Lung (tissue), 12 donors: ENCODE results near the gene CDH13. TPM values are rescaled to one million over a fixed set of nuclear protein-coding genes. Genes with fewer than 3 reads are reported as not detected.

Experiments used
- ATAC-seq: fragments of 200-7000 bp; cut with Tn5 transposase; one replicate; pipeline ENCODE4 v1.9.1; 2020; ENCODE audit warnings: moderate number of reproducible peaks; ENCODE audit not compliant: insufficient read depth, low FRiP score
- DNase-seq, 3 donors: peaks; one replicate each; pipeline ENCODE4 v3.0.0-alpha.2; 2013 to 2017
- H3K27ac ChIP-seq, 2 donors: one replicate each; pipeline ENCODE4 v1.5.1; 2013; ENCODE audit warnings: mild to moderate bottlenecking in 2 of 2, moderate library complexity in 2 of 2, control low read depth in 1 of 2, inconsistent platforms in 1 of 2, low read depth in 1 of 2, low read length in 1 of 2
- H3K27me3 ChIP-seq, 3 donors: one replicate each; pipeline ENCODE4 v1.5.1; 2013; ENCODE audit warnings: low read length in 2 of 3; ENCODE audit not compliant: control insufficient read depth in 3 of 3, insufficient read depth in 3 of 3
- H3K36me3 ChIP-seq, 4 donors: one replicate each; pipeline ENCODE4 v1.5.1; 2013; ENCODE audit warnings: low read length in 4 of 4, mild to moderate bottlenecking in 1 of 4, moderate library complexity in 1 of 4; ENCODE audit not compliant: control insufficient read depth in 4 of 4, insufficient read depth in 4 of 4
- H3K4me1 ChIP-seq, 5 donors: one replicate each; pipeline ENCODE4 v1.5.1; 2013; ENCODE audit warnings: low read length in 5 of 5, mild to moderate bottlenecking in 2 of 5, moderate library complexity in 1 of 5; ENCODE audit not compliant: control insufficient read depth in 5 of 5, insufficient read depth in 5 of 5
- H3K4me3 ChIP-seq: one replicate; pipeline ENCODE4 v1.5.1; 2013; ENCODE audit warnings: mild to moderate bottlenecking, control low read depth, moderate library complexity
- H3K9ac ChIP-seq, 2 donors: one replicate each; pipeline ENCODE4 v1.5.1; 2013; ENCODE audit warnings: low read length in 2 of 2, control low read depth in 1 of 2; ENCODE audit not compliant: insufficient read depth in 1 of 2
- H3K9me3 ChIP-seq, 4 donors: one replicate each; pipeline ENCODE4 v1.5.1; 2013; ENCODE audit warnings: low read length in 3 of 4, mild to moderate bottlenecking in 1 of 4, moderate library complexity in 1 of 4; ENCODE audit not compliant: control insufficient read depth in 4 of 4, insufficient read depth in 3 of 4
- CTCF ChIP-seq: IDR thresholded peaks from 2 replicates; pipeline ENCODE4 v1.5.1; 2012; ENCODE audit warnings: mild to moderate bottlenecking; ENCODE audit errors: control extremely low read depth, extremely low read depth
- WGBS, 2 donors: extraction: QIAGEN DNeasy Blood & Tissue Kit; methylation state at CpG; one replicate each; pipeline ENCODE4 v1.1.7; 2013; 5-methylcytosine and 5-hydroxymethylcytosine counted together
- polyA plus RNA-seq, 2 donors: library from polyadenylated mRNA; stranded (reverse); fragments of 200-250 nt; gene quantifications; one replicate each; pipeline ENCODE4 v1.2.1, GENCODE V29; 2013
- total RNA-seq, 2 donors: library from RNA; depleted of rRNA in 1 of 2; stranded (reverse); fragments of >200 nt in 1 of 2; gene quantifications; one replicate each; pipeline ENCODE4 v1.2.1, GENCODE V29; 2014 to 2021
- donor health status: control.
- donor health status: control.
- donor health status: Bipolar disorder and iron deficiency.
- donor health status: healthy.
- donor health status: DM: yes; HTN: yes; CAD: no.

Gene CDH13
- total and polyA plus RNA-seq, 4 donors, result 2.1 to 12.3 (median 7.3) TPM

- no peaks in the 10 kb centered on the region for H3K27me3 ChIP-seq
- DNase-seq (peak in 2 of 3 donors; percentile 12 to 23), ATAC-seq (no peak)
- no peaks in the 10 kb centered on the region for H3K9me3 ChIP-seq
- no peak overlapping the region for H3K4me3 ChIP-seq
- H3K27ac ChIP-seq, result peak overlapping the region; percentile 22 to 48
- H3K36me3 ChIP-seq, result no peaks in the 10 kb centered on the region
- 23 to 41% methylated on average over 5 of the region's 5 CpGs for WGBS, 2 donors
- H3K9ac ChIP-seq, result no peak overlapping the region
- H3K4me1 ChIP-seq, result peaks cover 0 to 2% (median 0%) of the 10 kb centered on the region in 5 donors
- TF ChIP-seq CTCF, result no peak
These were observed 369.2 kb downstream of the CDH13 start for GRCh38 chr16:82995924-82996441.

- Histone ChIP-seq H3K9me3 (no peaks in the 10 kb centered on the region), H3K4me1 (peaks cover 0 to 2% (median 0%) of the 10 kb centered on the region in 5 donors), H3K27me3 (no peaks in the 10 kb centered on the region), H3K27ac (no peak overlapping the region), H3K36me3 (no peaks in the 10 kb centered on the region), H3K9ac (no peak overlapping the region), H3K4me3 (no peak overlapping the region)
- 81 to 94% methylated on average over 4 of the region's 4 CpGs for WGBS, 2 donors
- DNase-seq (no peak), ATAC-seq (no peak)
- no peak for TF ChIP-seq CTCF
These were observed 370.0 kb downstream of the CDH13 start for GRCh38 chr16:82996814-82997213.

GRCh38 chr16:82999711-83000110 is 372.9 kb downstream of the CDH13 start:
- Histone ChIP-seq H3K9ac (no peak overlapping the region), H3K27me3 (no peaks in the 10 kb centered on the region), H3K9me3 (no peaks in the 10 kb centered on the region), H3K4me3 (no peak overlapping the region), H3K36me3 (no peaks in the 10 kb centered on the region), H3K27ac (no peak overlapping the region), H3K4me1 (peaks cover 0 to 16% (median 0%) of the 10 kb centered on the region in 5 donors)
- DNase-seq, result no peak
- no peak for TF ChIP-seq CTCF
- 89 to 94% methylated on average over 6 of the region's 6 CpGs for WGBS, 2 donors
- no peak for ATAC-seq
